Renal pelvis (tissue), 4 donors: ENCODE results near the gene CNPY2. TPM values are rescaled to one million over a fixed set of nuclear protein-coding genes. Genes with fewer than 3 reads are reported as not detected.
"Not testable (repeated sequence)": the region's sequence is repeated elsewhere in the genome, so short reads cannot be mapped to it uniquely, and the experiment has no call there.

Source experiments
- DNase-seq: peaks from one replicate; pipeline ENCODE4 v3.0.0-alpha.2; 2013
- polyA plus RNA-seq, 3 donors: library from polyadenylated mRNA; unstranded; fragments of 120-200 nt; gene quantifications; one replicate each; pipeline ENCODE4 v1.2.1, GENCODE V29; 2013; ENCODE audit not compliant: insufficient read length in 3 of 3

CNPY2 gene
- polyA plus RNA-seq, 3 donors: 160 to 182 (median 172) TPM

GRCh38 chr12:56266693-56267442 lies 48.9 kb downstream of the CNPY2 start, which contains the start of gene COQ10A:
COQ10A (plus strand) TSS chr12:56266942; CDS start chr12:56267119, 177 bp downstream.
- peak; percentile 92 for DNase-seq

GRCh38 chr12:56266068-56266692 lies 49.6 kb downstream of the CNPY2 start:
- not testable (repeated sequence) for DNase-seq

GRCh38 chr12:56262955-56263354 lies 52.8 kb downstream of the CNPY2 start:
- DNase-seq: not testable (repeated sequence)

- DNase-seq: no peak
Measured at GRCh38 chr12:56261503-56262232, 54.1 kb downstream of the CNPY2 start.

- DNase-seq: no peak
Measured at GRCh38 chr12:56260921-56261320, 54.9 kb downstream of the CNPY2 start.

GRCh38 chr12:56260380-56260779 lies 55.4 kb downstream of the CNPY2 start:
- no peak for DNase-seq

Other genes starting within 250 kb of the CNPY2 start
- 100 to 1,000 TPM in 2 of 3 donors, 10 to 100 TPM in 1; 70.3 to 125 (median 113) TPM for gene ERBB3, start 235.8 kb downstream of the CNPY2 start, polyA plus RNA-seq
- gene PA2G4, start 211.4 kb downstream of the CNPY2 start, polyA plus RNA-seq: 100 to 1,000 TPM; 140 to 173 (median 148) TPM
- 1,000 to 10,000 TPM; 4,623 to 5,799 (median 4,745) TPM for gene RPL41, start 199.4 kb downstream of the CNPY2 start, polyA plus RNA-seq
- 1 to 10 TPM; 6.1 to 7.4 (median 6.9) TPM for gene ZC3H10, start 197.7 kb downstream of the CNPY2 start, polyA plus RNA-seq
- 10 to 100 TPM; 79.5 to 86.3 (median 81.9) TPM for gene ESYT1, start 187.7 kb downstream of the CNPY2 start, polyA plus RNA-seq
- gene MYL6B, start 163.4 kb downstream of the CNPY2 start, polyA plus RNA-seq: 100 to 1,000 TPM; 158 to 186 (median 174) TPM
- 1,000 to 10,000 TPM; 1,644 to 2,112 (median 1,781) TPM for gene MYL6, start 157.6 kb downstream of the CNPY2 start, polyA plus RNA-seq
- gene SMARCC2, start 126.5 kb downstream of the CNPY2 start, polyA plus RNA-seq: 100 to 1,000 TPM; 116 to 152 (median 133) TPM
- 10 to 100 TPM; 43.8 to 50.1 (median 47.2) TPM for gene RNF41, start 94.1 kb downstream of the CNPY2 start, polyA plus RNA-seq
- 10 to 100 TPM; 28.2 to 30.5 (median 28.3) TPM for gene NABP2, start 91.6 kb downstream of the CNPY2 start, polyA plus RNA-seq
- gene SLC39A5, start 85.9 kb downstream of the CNPY2 start, polyA plus RNA-seq: 10 to 100 TPM; 73.2 to 87.0 (median 81.7) TPM
- gene ANKRD52, start 57.6 kb downstream of the CNPY2 start, polyA plus RNA-seq: 10 to 100 TPM; 32.8 to 40.5 (median 39.0) TPM
- 10 to 100 TPM; 16.3 to 25.5 (median 19.6) TPM for gene COQ10A, start 49.0 kb downstream of the CNPY2 start, polyA plus RNA-seq
- gene CS, start 15.7 kb downstream of the CNPY2 start, polyA plus RNA-seq: 100 to 1,000 TPM; 202 to 237 (median 212) TPM
- 100 to 1,000 TPM in 1 of 3 donors, 10 to 100 TPM in 2; 82.4 to 140 (median 98.9) TPM for gene PAN2, start 18.0 kb upstream of the CNPY2 start, polyA plus RNA-seq
- 1 to 10 TPM in 2 of 3 donors, under 1 TPM in 1; 0.85 to 1.1 (median 1.0) TPM for gene IL23A, start 22.9 kb upstream of the CNPY2 start, polyA plus RNA-seq
- gene STAT2, start 44.1 kb upstream of the CNPY2 start, polyA plus RNA-seq: 100 to 1,000 TPM in 2 of 3 donors, 10 to 100 TPM in 1; 73.4 to 152 (median 139) TPM
- under 1 TPM; 0.10 to 0.13 (median 0.11) TPM for gene APOF, start 46.9 kb upstream of the CNPY2 start, polyA plus RNA-seq
- gene TIMELESS, start 133.4 kb upstream of the CNPY2 start, polyA plus RNA-seq: 10 to 100 TPM; 44.4 to 47.0 (median 46.2) TPM
- under 1 TPM in 1 of 3 donors, not detected in 2; 0.21 TPM for gene MIP, start 138.7 kb upstream of the CNPY2 start, polyA plus RNA-seq
- gene SPRYD4, start 152.6 kb upstream of the CNPY2 start, polyA plus RNA-seq: 1 to 10 TPM; 3.8 to 7.8 (median 6.9) TPM
- 1 to 10 TPM in 2 of 3 donors, under 1 TPM in 1; 1.00 to 2.3 (median 1.5) TPM for gene GLS2, start 172.2 kb upstream of the CNPY2 start, polyA plus RNA-seq
- 10 to 100 TPM; 36.9 to 47.4 (median 41.8) TPM for gene RBMS2, start 205.8 kb upstream of the CNPY2 start, polyA plus RNA-seq